NCI-H2171 treated with DMSO at 0.1 percent for 48 hours (cell line): Measurements from ENCODE around the gene GPX1.

Experiments
- DNase-seq: peaks from one replicate; lab custom pipeline; 2025; lab: John Stamatoyannopoulos, UW

Gene GPX1

DNA sequence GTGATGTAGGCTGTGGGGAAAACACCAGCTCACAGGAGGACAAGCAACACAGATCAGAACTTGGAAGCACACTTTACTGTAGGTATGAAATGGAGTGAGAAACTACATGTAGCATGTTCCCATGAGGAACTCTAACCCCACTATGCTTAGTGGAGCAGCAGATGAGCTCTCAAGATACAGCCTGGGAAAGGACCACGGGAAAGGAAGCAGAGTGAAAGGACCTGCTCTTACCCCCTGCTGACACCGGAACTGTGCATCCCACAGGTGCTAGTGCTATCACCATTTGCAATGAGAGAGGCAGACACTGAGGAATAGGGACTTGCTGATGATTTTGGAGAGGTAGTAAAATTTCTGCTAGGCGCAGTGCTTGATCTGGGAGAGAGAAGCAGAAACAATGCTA, 46.9 kb downstream of the GPX1 start:
- no peak for DNase-seq

GRCh38 chr3:49310677-49311076, 47.5 kb downstream of the GPX1 start:
- DNase-seq: no peak
